HEK293 (cell line): ENCODE results near the gene PRSS56.

Experiments
- CTCF ChIP-seq: fragments of 450-650 bp; formaldehyde crosslinking; IDR thresholded peaks from 2 replicates; pipeline ENCODE4 v1.5.1; 2016; ENCODE audit warnings: missing biosample characterization, missing genetic modification characterization
- PBX3 ChIP-seq: sonication (generic); formaldehyde crosslinking; IDR thresholded peaks from 2 replicates; pipeline ENCODE4 v1.8.1; 2022; ENCODE audit warnings: mild to moderate bottlenecking, moderate library complexity, missing genetic modification reagents
- REST ChIP-seq: fragments of 450-650 bp; formaldehyde crosslinking; IDR thresholded peaks from 2 replicates; pipeline ENCODE4 v1.5.1; 2016; ENCODE audit warnings: missing biosample characterization, missing genetic modification characterization
- SCRT2 ChIP-seq: fragments of 450-650 bp; formaldehyde crosslinking; IDR thresholded peaks from 2 replicates; pipeline ENCODE4 v1.5.1; 2016; ENCODE audit warnings: missing biosample characterization, missing genetic modification characterization
- SETDB1 ChIP-seq: IDR thresholded peaks from one replicate; pipeline ENCODE4 v1.6.1; 2017; ENCODE audit warnings: mild to moderate bottlenecking, low read length, moderate library complexity, mixed read lengths; ENCODE audit not compliant: insufficient read length
- ZBTB20 ChIP-seq: fragments of 450-650 bp; formaldehyde crosslinking; IDR thresholded peaks from 2 replicates; pipeline ENCODE4 v1.5.1; 2016; ENCODE audit warnings: missing biosample characterization, missing genetic modification characterization
- ZNF121 ChIP-seq: fragments of 450-650 bp; formaldehyde crosslinking; IDR thresholded peaks from 2 replicates; pipeline ENCODE4 v1.5.1; 2016; ENCODE audit warnings: missing biosample characterization, missing genetic modification characterization
- ZNF530 ChIP-seq: fragments of 450-650 bp; formaldehyde crosslinking; IDR thresholded peaks from 2 replicates; pipeline ENCODE4 v1.5.1; 2016; ENCODE audit warnings: low read depth, missing biosample characterization, missing genetic modification characterization
- ZNF600 ChIP-seq: fragments of 450-650 bp; formaldehyde crosslinking; IDR thresholded peaks from 2 replicates; pipeline ENCODE4 v1.5.1; 2016; ENCODE audit warnings: missing biosample characterization, missing genetic modification characterization
- ZNF621 ChIP-seq: fragments of 450-650 bp; formaldehyde crosslinking; IDR thresholded peaks from 2 replicates; pipeline ENCODE4 v1.5.1; 2017; ENCODE audit warnings: missing biosample characterization, missing genetic modification characterization
- ZNF639 ChIP-seq: fragments of 450-650 bp; formaldehyde crosslinking; IDR thresholded peaks from 2 replicates; pipeline ENCODE4 v1.5.1; 2016; ENCODE audit warnings: missing biosample characterization, missing genetic modification characterization
- ZNF654 ChIP-seq: fragments of 450-650 bp; formaldehyde crosslinking; IDR thresholded peaks from 2 replicates; pipeline ENCODE4 v1.5.1; 2016; ENCODE audit warnings: low read depth, missing biosample characterization, missing genetic modification characterization
- ZNF677 ChIP-seq: fragments of 450-650 bp; IDR thresholded peaks from 2 replicates; pipeline ENCODE4 v1.5.0; 2018; ENCODE audit warnings: missing biosample characterization, mild to moderate bottlenecking, missing genetic modification characterization, moderate library complexity
- ZNF843 ChIP-seq: fragments of 450-650 bp; formaldehyde crosslinking; IDR thresholded peaks from 2 replicates; pipeline ENCODE4 v1.5.1; 2016; ENCODE audit warnings: missing biosample characterization, missing genetic modification characterization

GRCh38 chr2:232492963-232493700, 27.1 kb upstream of the PRSS56 start:
- no peak for TF ChIP-seq CTCF (tag by site-specific recombination)
- no peak for TF ChIP-seq REST (tag by site-specific recombination)
- no peak for TF ChIP-seq SCRT2 (tag by site-specific recombination)
- TF ChIP-seq PBX3, result no peak
- TF ChIP-seq ZNF621 (tag by site-specific recombination), result no peak
- TF ChIP-seq ZBTB20 (tag by site-specific recombination), result no peak
- TF ChIP-seq SETDB1, result no peak
- no peak for TF ChIP-seq ZNF600 (tag by site-specific recombination)
- TF ChIP-seq ZNF843 (tag by site-specific recombination), result no peak
- TF ChIP-seq ZNF639 (tag by site-specific recombination), result no peak
- no peak for TF ChIP-seq ZNF121 (tag by site-specific recombination)
- TF ChIP-seq ZNF530, result no peak
- no peak for TF ChIP-seq ZNF677 (tag by site-specific recombination)
- TF ChIP-seq ZNF654 (tag by site-specific recombination), result no peak
